Transverse colon (tissue), 4 donors: ENCODE results near the gene BMX. TPM values are rescaled to one million over a fixed set of nuclear protein-coding genes. Genes with fewer than 3 reads are reported as not detected.

Experiments used
- DNase-seq: peaks from one replicate; pipeline ENCODE4 v3.0.0-alpha.2; 2019
- H3K27ac ChIP-seq, 4 donors: fragments of 200-600 bp; sonication (generic); 2 replicates each; pipeline ENCODE4 v1.5.1; 2016 to 2018; ENCODE audit warnings: inconsistent platforms in 4 of 4
- H3K27me3 ChIP-seq: fragments of 200-600 bp; sonication (generic); 2 replicates; pipeline ENCODE4 v1.5.1; 2017; ENCODE audit warnings: inconsistent platforms
- H3K36me3 ChIP-seq, 4 donors: fragments of 200-600 bp; sonication (generic); 2 replicates each; pipeline ENCODE4 v1.5.1; 2017 to 2019; ENCODE audit warnings: inconsistent platforms in 4 of 4
- H3K4me1 ChIP-seq, 4 donors: fragments of 200-600 bp; sonication (generic); 2 replicates each; pipeline ENCODE4 v1.5.1; 2017 to 2020; ENCODE audit warnings: inconsistent platforms in 4 of 4
- H3K4me3 ChIP-seq, 4 donors: fragments of 200-600 bp; sonication (generic); 1 replicate in 1 of 4; 2 replicates in 3 of 4; pipeline versions ENCODE4 v1.5.1 to v1.6.1; 2017 to 2019; ENCODE audit warnings: inconsistent platforms in 4 of 4
- H3K9me3 ChIP-seq, 2 donors: fragments of 200-600 bp; sonication (generic); 2 replicates each; pipeline ENCODE4 v1.5.1; 2017 to 2019; ENCODE audit warnings: inconsistent platforms in 2 of 2
- EP300 ChIP-seq: sonication (generic); formaldehyde crosslinking; IDR thresholded peaks from one replicate; pipeline ENCODE4 v1.6.1; 2017; ENCODE audit warnings: antibody characterized with exemption, low read depth
- POLR2A ChIP-seq: fragments of 450-650 bp; IDR thresholded peaks from one replicate; pipeline ENCODE4 v1.6.1; 2016; ENCODE audit warnings: antibody characterized with exemption, mild to moderate bottlenecking, moderate library complexity
- POLR2AphosphoS5 ChIP-seq, 3 donors: sonication (generic); formaldehyde crosslinking; IDR thresholded peaks; one replicate each; pipeline ENCODE4 v1.6.1; 2016; ENCODE audit warnings: antibody characterized with exemption in 3 of 3
- WGBS, 2 donors: methylation state at CpG; one replicate each; pipeline ENCODE4 v1.1.5; 2018; ENCODE audit warnings: low coverage in 1 of 2; 5-methylcytosine and 5-hydroxymethylcytosine counted together
- in situ Hi-C, 4 donors: fragments of 200-750 bp; cut with MboI; loops; one replicate each; pipeline versions ENCODE4 v1.15.0 to v1.15.1; 2017; ENCODE audit warnings: low sequenced_read_pairs in 3 of 4, low pct_ligation_motif_present in 1 of 4, low pct_unique_long_range_greater_than_20kb in 1 of 4
- intact Hi-C: fragments of 100-400 bp; cut with DNase I; formaldehyde crosslinking; loops from one replicate; pipeline ENCODE4 v1.15.1; 2023; ENCODE audit warnings: low total_unique reads
- total RNA-seq, 4 donors: library from RNA; depleted of rRNA; stranded (reverse); fragments of >200 nt; gene quantifications; one replicate each; pipeline ENCODE4 v1.1.0, GENCODE V29; 2016
- TF ChIP-seq, protein P1 (sequence below), 5 experiments: fragments of 200-600 bp in 3 of 5; fragments of 450-650 bp in 2 of 5; sonication (generic) in 3 of 5; IDR thresholded peaks; 1 replicate in 2 of 5; 2 replicates in 3 of 5; pipeline ENCODE4 v1.5.1; 2016 to 2017; ENCODE audit warnings: antibody characterized with exemption in 5 of 5, inconsistent platforms in 3 of 5, mild to moderate bottlenecking in 2 of 5, moderate library complexity in 1 of 5

Gene BMX
- total RNA-seq, 4 donors from 2014 or later, result 1.1 to 5.9 (median 3.4) TPM

GRCh38 chrX:15559227-15559626 is 58.6 kb downstream of the BMX start:
- H3K36me3 ChIP-seq, result no peaks in the 10 kb centered on the region
- in situ Hi-C loops, result loop anchor here in 1 of 4 donors (25.0 kb wide), 1 partner anchor 103 kb away; the partner anchor contains the start of gene CLTRN
- no peak overlapping the region for H3K4me3 ChIP-seq
- H3K27ac ChIP-seq, result no peak overlapping the region
- no peaks in the 10 kb centered on the region for H3K9me3 ChIP-seq
- WGBS, 2 donors, result 83 to 100% methylated on average over 1 to 3 of the region's 3 CpGs
- H3K4me1 ChIP-seq, result peaks cover 0 to 5% (median 0%) of the 10 kb centered on the region in 4 donors
- TF ChIP-seq POLR2A (no peak), POLR2AphosphoS5 (IDR thresholded peaks at IDR 0.05) (no peak), EP300 (no peak)
- TF ChIP-seq, protein P1, sequence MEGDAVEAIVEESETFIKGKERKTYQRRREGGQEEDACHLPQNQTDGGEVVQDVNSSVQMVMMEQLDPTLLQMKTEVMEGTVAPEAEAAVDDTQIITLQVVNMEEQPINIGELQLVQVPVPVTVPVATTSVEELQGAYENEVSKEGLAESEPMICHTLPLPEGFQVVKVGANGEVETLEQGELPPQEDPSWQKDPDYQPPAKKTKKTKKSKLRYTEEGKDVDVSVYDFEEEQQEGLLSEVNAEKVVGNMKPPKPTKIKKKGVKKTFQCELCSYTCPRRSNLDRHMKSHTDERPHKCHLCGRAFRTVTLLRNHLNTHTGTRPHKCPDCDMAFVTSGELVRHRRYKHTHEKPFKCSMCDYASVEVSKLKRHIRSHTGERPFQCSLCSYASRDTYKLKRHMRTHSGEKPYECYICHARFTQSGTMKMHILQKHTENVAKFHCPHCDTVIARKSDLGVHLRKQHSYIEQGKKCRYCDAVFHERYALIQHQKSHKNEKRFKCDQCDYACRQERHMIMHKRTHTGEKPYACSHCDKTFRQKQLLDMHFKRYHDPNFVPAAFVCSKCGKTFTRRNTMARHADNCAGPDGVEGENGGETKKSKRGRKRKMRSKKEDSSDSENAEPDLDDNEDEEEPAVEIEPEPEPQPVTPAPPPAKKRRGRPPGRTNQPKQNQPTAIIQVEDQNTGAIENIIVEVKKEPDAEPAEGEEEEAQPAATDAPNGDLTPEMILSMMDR (IDR thresholded peaks at IDR 0.05), result no peak
- DNase-seq, result no peak
- intact Hi-C loops, result no loop called here
- H3K27me3 ChIP-seq, result no peaks in the 10 kb centered on the region

DNA sequence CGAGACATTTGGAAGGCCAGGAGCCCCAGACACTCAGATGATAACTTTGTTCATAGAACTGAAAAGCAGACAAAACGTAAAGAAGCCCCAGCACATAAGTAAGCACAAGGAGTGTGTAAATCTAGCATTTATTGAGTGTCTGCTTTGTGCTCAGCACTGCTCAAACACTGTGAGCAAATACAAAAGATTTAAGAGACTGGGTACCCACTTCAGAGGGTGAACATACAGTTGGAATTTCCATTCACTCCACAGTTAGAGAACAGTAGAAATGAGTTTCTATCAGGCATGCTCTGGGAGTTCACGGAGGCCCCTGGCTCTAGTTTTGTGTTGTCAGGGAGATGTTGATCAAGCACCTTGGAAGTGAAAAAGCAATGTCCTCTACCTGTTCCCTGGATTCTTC is 60.3 kb downstream of the BMX start:
- no peak overlapping the region for H3K27ac ChIP-seq
- 68% methylated on average over 3 of the region's 3 CpGs; no CpG with 5 or more reads in 1 of the 2 donors for WGBS, 2 donors
- intact Hi-C loops (no loop called here), in situ Hi-C loops (loop anchor here in 1 of 4 donors (25.0 kb wide), 1 partner anchor 101 kb away; the partner anchor contains the start of gene CLTRN)
- no peaks in the 10 kb centered on the region for H3K27me3 ChIP-seq
- TF ChIP-seq POLR2AphosphoS5 (IDR thresholded peaks at IDR 0.05) (no peak), EP300 (no peak), POLR2A (no peak)
- TF ChIP-seq, protein P1 (IDR thresholded peaks at IDR 0.05), result no peak
- no peaks in the 10 kb centered on the region for H3K36me3 ChIP-seq
- no peaks in the 10 kb centered on the region for H3K9me3 ChIP-seq
- H3K4me3 ChIP-seq, result no peak overlapping the region
- DNase-seq, result no peak
- peaks cover 0 to 5% (median 0%) of the 10 kb centered on the region in 4 donors for H3K4me1 ChIP-seq

DNA sequence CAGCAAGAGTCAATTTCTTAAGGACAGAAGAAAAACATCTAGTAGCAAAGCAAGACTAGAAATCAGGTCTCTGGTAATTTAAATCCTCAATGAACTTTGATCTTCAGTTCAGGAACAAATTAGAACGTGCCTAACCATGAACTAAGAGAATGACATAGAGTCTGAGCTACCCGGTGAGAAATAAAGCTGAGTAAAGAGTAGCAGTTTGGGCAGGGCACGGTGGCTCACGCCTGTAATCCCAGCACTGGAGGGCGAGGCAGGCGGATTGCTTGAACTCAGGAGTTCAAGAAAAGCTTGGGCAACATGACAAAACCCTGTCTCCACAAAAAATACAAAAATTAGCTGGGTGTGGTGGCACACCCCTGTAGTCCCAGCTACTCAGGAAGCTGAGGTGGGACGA is 62.4 kb downstream of the BMX start:
- in situ Hi-C loops, result loop anchor here in 1 of 4 donors (25.0 kb wide), 1 partner anchor 99 kb away; the partner anchor contains the start of gene CLTRN
- peak overlapping the region; percentile 11 to 55 (median 32) for H3K27ac ChIP-seq
- no peak for TF ChIP-seq POLR2A
- TF ChIP-seq POLR2AphosphoS5 (IDR thresholded peaks at IDR 0.05), result no peak
- TF ChIP-seq EP300, result no peak
- TF ChIP-seq, protein P1 (IDR thresholded peaks at IDR 0.05), result no peak

GRCh38 chrX:15564981-15565579 is 64.5 kb downstream of the BMX start:
- 14% methylated on average over 5 of the region's 5 CpGs; no CpG with 5 or more reads in 1 of the 2 donors for WGBS, 2 donors
- Histone ChIP-seq H3K4me3 (no peak overlapping the region), H3K36me3 (no peaks in the 10 kb centered on the region), H3K9me3 (no peaks in the 10 kb centered on the region), H3K4me1 (peaks cover 0 to 5% (median 0%) of the 10 kb centered on the region in 4 donors), H3K27ac (peak overlapping the region in 1 of 4 donors; percentile 31), H3K27me3 (no peaks in the 10 kb centered on the region)
- DNase-seq, result peak; percentile 69
- TF ChIP-seq EP300 (no peak), POLR2A (no peak), POLR2AphosphoS5 (IDR thresholded peaks at IDR 0.05) (no peak)
- TF ChIP-seq, protein P1 (IDR thresholded peaks at IDR 0.05), result peak; percentile 35 to 53 (median 46)
- intact Hi-C loops, result no loop called here
- in situ Hi-C loops, result loop anchor here in 1 of 4 donors (25.0 kb wide), 1 partner anchor 97 kb away; the partner anchor contains the start of gene CLTRN

More for the DNA sequence above, 62.4 kb downstream of the BMX start:
- H3K4me1 ChIP-seq, result peaks cover 0 to 5% (median 0%) of the 10 kb centered on the region in 4 donors
- H3K4me3 ChIP-seq, result no peak overlapping the region
- H3K36me3 ChIP-seq, result no peaks in the 10 kb centered on the region
- DNase-seq, result peak; percentile 35
- intact Hi-C loops, result no loop called here
- 42% methylated on average over 7 of the region's 7 CpGs; no CpG with 5 or more reads in 1 of the 2 donors for WGBS, 2 donors
- no peaks in the 10 kb centered on the region for H3K9me3 ChIP-seq
- H3K27me3 ChIP-seq, result no peaks in the 10 kb centered on the region
